GM12878 (cell line): ENCODE data around the gene POLR2F. TPM values are rescaled to one million over a fixed set of nuclear protein-coding genes. Genes with fewer than 3 reads are reported as not detected.

Experiments used
- ATAC-seq: fragments of 200-7000 bp; cut with Tn5 transposase; 3 replicates; pipeline ENCODE4 v1.9.1; 2020; ENCODE audit warnings: mild to moderate bottlenecking, moderate library complexity
- BruUV-seq: library from RNA; stranded (reverse); fragments of 400-500 nt; replicated peaks from 2 replicates; lab custom pipeline; 2021; lab: Mats Ljungman, UMichigan
- CTCF ChIA-PET: fragments of 300-600 bp; sonication (Branson Sonifier 250); formaldehyde crosslinking; extraction: SDS; loops from one replicate; lab custom pipeline; 2021; ENCODE audit warnings: inconsistent platforms; lab: Yijun Ruan, JAX
- POLR2A ChIA-PET: fragments of 350-600 bp; formaldehyde crosslinking; extraction: SDS; loops from one replicate; lab custom pipeline; 2021; ENCODE audit warnings: inconsistent platforms; lab: Charles Lee
- RAD21 ChIA-PET: fragments of 300-600 bp; sonication (Branson Sonifier 250); formaldehyde crosslinking; loops from one replicate; lab custom pipeline; 2023; ENCODE audit warnings: antibody characterized with exemption; ENCODE audit not compliant: unreplicated experiment; lab: Charles Lee
- SMC1A ChIA-PET: fragments of 300-600 bp; sonication (Branson Sonifier 250); formaldehyde crosslinking; loops from one replicate; lab custom pipeline; 2023; ENCODE audit not compliant: unreplicated experiment, uncharacterized antibody; lab: Charles Lee
- DNase-seq: peaks from one replicate; pipeline ENCODE4 v3.0.0-alpha.2; 2011; ENCODE audit warnings: low read depth, low spot score
- FAIRE-seq: peaks from 3 replicates; lab custom pipeline; 2011; peaks lifted over from hg19 to GRCh38; lab: Jason Lieb, UNC
- H2AFZ ChIP-seq: 2 replicates; pipeline ENCODE4 v1.6.0; 2011; ENCODE audit warnings: low read depth, low read length, control low read depth; ENCODE audit not compliant: control insufficient read depth
- H3K27ac ChIP-seq: 2 replicates; pipeline ENCODE4 v1.5.1; 2011; ENCODE audit warnings: control low read depth; ENCODE audit not compliant: control insufficient read depth, insufficient read depth
- H3K27me3 ChIP-seq, 2 experiments: replicated peaks in 1 of 2; 2 replicates each; pipeline versions ENCODE4 v1.6.0 to v1.6.1; 2011; ENCODE audit warnings: low read length in 1 of 2; ENCODE audit not compliant: control insufficient read depth in 2 of 2, insufficient read depth in 2 of 2
- H3K36me3 ChIP-seq, 2 experiments: 2 replicates each; pipeline ENCODE4 v1.5.1; 2011; ENCODE audit warnings: low read length in 1 of 2; ENCODE audit not compliant: control insufficient read depth in 2 of 2, insufficient read depth in 2 of 2
- H3K4me1 ChIP-seq: 2 replicates; pipeline ENCODE4 v1.6.1; 2011; ENCODE audit warnings: mild to moderate bottlenecking, low read length, moderate library complexity, mixed read lengths; ENCODE audit not compliant: control insufficient read depth, insufficient read depth
- H3K4me2 ChIP-seq: 2 replicates; pipeline ENCODE4 v1.6.0; 2011; ENCODE audit warnings: control low read depth; ENCODE audit not compliant: control insufficient read depth, insufficient read depth
- H3K4me3 ChIP-seq: fragments of 200-600 bp; sonication (generic); 2 replicates; pipeline ENCODE4 v1.5.1; 2016
- H3K79me2 ChIP-seq: 2 replicates; pipeline ENCODE4 v1.6.0; 2011; ENCODE audit warnings: low read length; ENCODE audit not compliant: control insufficient read depth, insufficient read depth
- H3K9ac ChIP-seq: 2 replicates; pipeline ENCODE4 v1.8.0; 2011; ENCODE audit warnings: low read length, control low read depth, mixed read lengths; ENCODE audit not compliant: control insufficient read depth, insufficient read depth
- H3K9me3 ChIP-seq: replicated peaks from 3 replicates; pipeline ENCODE4 v1.5.1; 2011; ENCODE audit warnings: mild to moderate bottlenecking, low read length; ENCODE audit not compliant: control insufficient read depth, insufficient read depth
- H4K20me1 ChIP-seq: 2 replicates; pipeline ENCODE4 v1.6.0; 2011; ENCODE audit not compliant: control insufficient read depth, insufficient read depth
- CBX3 ChIP-seq: fragments of 200-600 bp; sonication (generic); IDR thresholded peaks from 2 replicates; pipeline ENCODE4 v1.6.1; 2016; ENCODE audit warnings: low read depth, borderline replicate concordance
- CEBPB ChIP-seq, 2 experiments: fragments of 150-350 bp in 1 of 2; IDR thresholded peaks; 2 replicates each; pipeline ENCODE4 v1.6.1; 2012 to 2014; ENCODE audit warnings: low read depth in 2 of 2, low read length in 2 of 2, borderline replicate concordance in 1 of 2, inconsistent platforms in 1 of 2
- GATAD2B ChIP-seq: fragments of 450-650 bp; conservative IDR thresholded peaks from 2 replicates; pipeline ENCODE4 v1.6.1; 2017; ENCODE audit warnings: low read depth, mild to moderate bottlenecking, moderate library complexity
- KDM1A ChIP-seq: fragments of 200-600 bp; sonication (generic); IDR thresholded peaks from 2 replicates; pipeline ENCODE4 v1.6.1; 2016; ENCODE audit warnings: borderline replicate concordance
- MXI1 ChIP-seq: fragments of 150-350 bp; IDR thresholded peaks from 2 replicates; pipeline ENCODE4 v1.6.1; 2011; ENCODE audit warnings: low read depth, mild to moderate bottlenecking, inconsistent platforms, low read length, improper control_type of control experiment
- NBN ChIP-seq: fragments of 450-650 bp; IDR thresholded peaks from 2 replicates; pipeline ENCODE4 v1.6.1; 2016
- NR2C2 ChIP-seq: IDR thresholded peaks from 2 replicates; pipeline ENCODE4 v1.6.1; 2011; ENCODE audit warnings: borderline replicate concordance, low read depth; ENCODE audit not compliant: control insufficient read depth, insufficient read length
- PML ChIP-seq: IDR thresholded peaks from 2 replicates; pipeline ENCODE4 v1.6.1; 2012; ENCODE audit warnings: low read length, inconsistent platforms
- SMC3 ChIP-seq: IDR thresholded peaks from 2 replicates; pipeline ENCODE4 v1.6.1; 2011; ENCODE audit warnings: low read length, improper control_type of control experiment, borderline replicate concordance
- SREBF1 ChIP-seq: IDR thresholded peaks from 2 replicates; pipeline ENCODE4 v1.6.1; 2012; ENCODE audit warnings: mild to moderate bottlenecking, low read length
- STAT3 ChIP-seq: IDR thresholded peaks from 2 replicates; pipeline ENCODE4 v1.6.1; 2011; ENCODE audit warnings: low read depth, low read length, improper control_type of control experiment
- TCF7 ChIP-seq: IDR thresholded peaks from 2 replicates; pipeline ENCODE4 v1.6.1; 2014; ENCODE audit warnings: antibody characterized with exemption, borderline replicate concordance
- YY1 ChIP-seq: IDR thresholded peaks from 2 replicates; pipeline ENCODE4 v1.6.1; 2011; ENCODE audit warnings: low read depth, mild to moderate bottlenecking, low read length
- ZSCAN29 ChIP-seq: fragments of 450-650 bp; IDR thresholded peaks from 2 replicates; pipeline ENCODE4 v1.6.1; 2017; ENCODE audit warnings: mild to moderate bottlenecking, moderate library complexity
- WGBS: methylation state at CpG from one replicate; pipeline ENCODE4 v1.1.6; 2016; ENCODE audit warnings: low lambda C conversion rate; ENCODE audit not compliant: insufficient replicate concordance, insufficient coverage; ENCODE audit errors: missing lambda C conversion rate; 5-methylcytosine and 5-hydroxymethylcytosine counted together
- in situ Hi-C: fragments of 300-500 bp; cut with MboI; formaldehyde crosslinking; loops from 9 replicates; pipeline ENCODE4 v1.14.3; 2018; ENCODE audit warnings: mixed read lengths
- intact Hi-C: fragments of 100-400 bp; cut with micrococcal nuclease; formaldehyde crosslinking; loops from one replicate; pipeline ENCODE4 v1.14.2; 2022; ENCODE audit not compliant: unreplicated experiment
- polyA plus RNA-seq, 11 experiments: library from polyadenylated mRNA; depleted of rRNA in 4 of 11; unstranded in 6 of 11; stranded (reverse) in 5 of 11; fragments of >200 nt; fragmentation: Nextera tagmentation in 4 of 11; fragmentation: Illumina TruSeq in 1 of 11; extraction: Ambion mirVana in 4 of 11; extraction: Trizol in 1 of 11; gene quantifications; 1 replicate in 1 of 11; 2 replicates in 10 of 11; pipeline versions ENCODE4 v1.2.1 to v1.2.3, GENCODE V29; 2011 to 2016; ENCODE audit warnings: inconsistent platforms in 2 of 11, missing spikeins in 2 of 11, low read depth in 1 of 11
- total RNA-seq, 4 experiments: library from RNA; depleted of rRNA in 3 of 4; stranded (reverse); fragments of >200 nt in 3 of 4; fragmentation: Illumina TruSeq in 1 of 4; extraction: Trizol in 1 of 4; gene quantifications; 2 replicates each; pipeline versions ENCODE4 v1.2.1 to v1.2.3, GENCODE V29; 2013 to 2021
- TF ChIP-seq, protein P1 (sequence below): IDR thresholded peaks from 2 replicates; pipeline ENCODE4 v1.6.1; 2012; ENCODE audit warnings: low read depth, low read length, improper control_type of control experiment
- TF ChIP-seq, protein P2 (sequence below): fragments of 450-650 bp; IDR thresholded peaks from 2 replicates; pipeline ENCODE4 v1.6.1; 2017; ENCODE audit warnings: mild to moderate bottlenecking, low read depth, inconsistent platforms; ENCODE audit not compliant: poor library complexity, severe bottlenecking
- TF ChIP-seq, protein P3 (sequence below): IDR thresholded peaks from 2 replicates; pipeline ENCODE4 v1.6.1; 2012; ENCODE audit warnings: low read depth, low read length, improper control_type of control experiment
- TF ChIP-seq, protein P4 (sequence below): fragments of 450-650 bp; formaldehyde crosslinking; IDR thresholded peaks from 2 replicates; pipeline ENCODE4 v1.4.0; 2022; ENCODE audit warnings: mild to moderate bottlenecking, moderate library complexity

POLR2F gene
- total and polyA plus RNA-seq, 10 of the 15 experiments (the other 5 are each of a cell fraction or from before 2014, with no cell fraction given): 71.9 to 218 (median 100.0) TPM

DNA sequence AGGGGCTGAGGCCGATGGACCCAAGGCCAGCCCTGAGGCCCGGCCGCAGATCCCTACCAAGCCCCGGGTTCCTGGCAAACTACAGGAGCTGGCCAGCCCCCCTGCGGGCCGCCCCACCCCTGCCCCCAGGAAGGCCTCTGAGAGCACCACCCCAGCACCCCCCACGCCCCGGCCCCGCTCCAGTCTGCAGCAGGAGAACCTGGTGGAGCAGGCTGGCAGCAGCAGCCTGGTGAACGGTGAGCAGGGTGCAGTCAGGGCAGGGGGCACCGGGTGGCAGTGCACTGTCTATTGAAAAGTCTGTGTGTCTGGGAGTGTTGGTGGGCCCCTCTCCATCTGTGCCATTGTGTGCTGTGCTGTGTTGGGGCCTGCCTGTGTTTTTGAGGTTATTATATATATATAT is 31.3 kb upstream of the POLR2F start (continued):
- TF ChIP-seq KDM1A: no peak
- no peak for TF ChIP-seq SMC3
- TF ChIP-seq PML: no peak
- TF ChIP-seq, protein P1, sequence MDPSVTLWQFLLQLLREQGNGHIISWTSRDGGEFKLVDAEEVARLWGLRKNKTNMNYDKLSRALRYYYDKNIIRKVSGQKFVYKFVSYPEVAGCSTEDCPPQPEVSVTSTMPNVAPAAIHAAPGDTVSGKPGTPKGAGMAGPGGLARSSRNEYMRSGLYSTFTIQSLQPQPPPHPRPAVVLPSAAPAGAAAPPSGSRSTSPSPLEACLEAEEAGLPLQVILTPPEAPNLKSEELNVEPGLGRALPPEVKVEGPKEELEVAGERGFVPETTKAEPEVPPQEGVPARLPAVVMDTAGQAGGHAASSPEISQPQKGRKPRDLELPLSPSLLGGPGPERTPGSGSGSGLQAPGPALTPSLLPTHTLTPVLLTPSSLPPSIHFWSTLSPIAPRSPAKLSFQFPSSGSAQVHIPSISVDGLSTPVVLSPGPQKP: no peak
- TF ChIP-seq GATAD2B: no peak
- no peak for TF ChIP-seq MXI1

DNA sequence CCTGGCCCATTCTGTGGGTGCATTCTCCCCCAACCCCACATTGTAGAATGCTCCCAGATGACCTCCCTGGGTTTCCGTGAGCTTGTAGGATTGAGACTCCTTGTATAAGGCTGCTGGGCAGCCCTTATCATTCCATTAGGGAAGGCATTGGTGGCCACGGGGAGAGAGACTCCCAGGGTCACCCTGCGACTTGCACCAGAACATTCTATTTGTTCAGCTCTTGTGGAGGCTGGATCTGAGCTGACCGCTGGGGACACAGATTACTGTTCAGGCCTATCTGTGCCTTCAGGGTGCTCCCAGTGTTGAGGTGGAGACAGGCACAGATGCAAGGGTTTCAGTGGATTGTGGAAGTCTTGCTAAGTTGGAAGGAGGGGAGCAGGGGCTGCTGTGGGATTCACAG is 29.6 kb upstream of the POLR2F start:
- peaks cover 3 to 6% of the 10 kb centered on the region in 2 experiments; a peak in 3 of 4 replicates for H3K36me3 ChIP-seq
- H3K9me3 ChIP-seq: no peaks in the 10 kb centered on the region
- no peak overlapping the region for H2AFZ ChIP-seq
- BruUV-seq: no TSS peak
- no peaks in the 10 kb centered on the region for H3K79me2 ChIP-seq
- intact Hi-C loops: no loop called here
- no peaks in the 10 kb centered on the region for H4K20me1 ChIP-seq
- H3K27me3 ChIP-seq: no peaks in the 10 kb centered on the region
- CTCF ChIA-PET: interaction anchor here (1.4 kb wide), 1 partner anchor 49 kb away, joined by 3 read pairs; no protein-coding TSS in a partner anchor
- RAD21 ChIA-PET: no interaction called here
- H3K9ac ChIP-seq: no peak overlapping the region
- no peak overlapping the region for H3K4me2 ChIP-seq
- POLR2A ChIA-PET: interaction anchor here (0.5 kb wide), 1 partner anchor 38 kb away, joined by 6 read pairs; no protein-coding TSS in a partner anchor
- in situ Hi-C loops: no loop called here
- ATAC-seq (no peak), FAIRE-seq (no peak), DNase-seq (no peak)
- H3K4me3 ChIP-seq: no peak overlapping the region
- SMC1A ChIA-PET: no interaction called here
- H3K4me1 ChIP-seq: no peaks in the 10 kb centered on the region
- H3K27ac ChIP-seq: no peak overlapping the region
- 87% methylated on average over 4 of the region's 4 CpGs for WGBS
- TF ChIP-seq TCF7 (no peak), ZSCAN29 (no peak), CEBPB (IDR thresholded peaks at IDR 0.05; ENCODE audit: borderline replicate concordance in 1 of 2, low read depth in 2 of 2, low read length in 2 of 2) (no peak), STAT3 (no peak), YY1 (no peak), SREBF1 (no peak), NR2C2 (no peak), CBX3 (no peak), NBN (no peak)
- TF ChIP-seq, protein P2, sequence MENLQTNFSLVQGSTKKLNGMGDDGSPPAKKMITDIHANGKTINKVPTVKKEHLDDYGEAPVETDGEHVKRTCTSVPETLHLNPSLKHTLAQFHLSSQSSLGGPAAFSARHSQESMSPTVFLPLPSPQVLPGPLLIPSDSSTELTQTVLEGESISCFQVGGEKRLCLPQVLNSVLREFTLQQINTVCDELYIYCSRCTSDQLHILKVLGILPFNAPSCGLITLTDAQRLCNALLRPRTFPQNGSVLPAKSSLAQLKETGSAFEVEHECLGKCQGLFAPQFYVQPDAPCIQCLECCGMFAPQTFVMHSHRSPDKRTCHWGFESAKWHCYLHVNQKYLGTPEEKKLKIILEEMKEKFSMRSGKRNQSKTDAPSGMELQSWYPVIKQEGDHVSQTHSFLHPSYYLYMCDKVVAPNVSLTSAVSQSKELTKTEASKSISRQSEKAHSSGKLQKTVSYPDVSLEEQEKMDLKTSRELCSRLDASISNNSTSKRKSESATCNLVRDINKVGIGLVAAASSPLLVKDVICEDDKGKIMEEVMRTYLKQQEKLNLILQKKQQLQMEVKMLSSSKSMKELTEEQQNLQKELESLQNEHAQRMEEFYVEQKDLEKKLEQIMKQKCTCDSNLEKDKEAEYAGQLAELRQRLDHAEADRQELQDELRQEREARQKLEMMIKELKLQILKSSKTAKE: no peak
- TF ChIP-seq, protein P3, sequence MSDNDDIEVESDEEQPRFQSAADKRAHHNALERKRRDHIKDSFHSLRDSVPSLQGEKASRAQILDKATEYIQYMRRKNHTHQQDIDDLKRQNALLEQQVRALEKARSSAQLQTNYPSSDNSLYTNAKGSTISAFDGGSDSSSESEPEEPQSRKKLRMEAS: no peak
- TF ChIP-seq, protein P4, sequence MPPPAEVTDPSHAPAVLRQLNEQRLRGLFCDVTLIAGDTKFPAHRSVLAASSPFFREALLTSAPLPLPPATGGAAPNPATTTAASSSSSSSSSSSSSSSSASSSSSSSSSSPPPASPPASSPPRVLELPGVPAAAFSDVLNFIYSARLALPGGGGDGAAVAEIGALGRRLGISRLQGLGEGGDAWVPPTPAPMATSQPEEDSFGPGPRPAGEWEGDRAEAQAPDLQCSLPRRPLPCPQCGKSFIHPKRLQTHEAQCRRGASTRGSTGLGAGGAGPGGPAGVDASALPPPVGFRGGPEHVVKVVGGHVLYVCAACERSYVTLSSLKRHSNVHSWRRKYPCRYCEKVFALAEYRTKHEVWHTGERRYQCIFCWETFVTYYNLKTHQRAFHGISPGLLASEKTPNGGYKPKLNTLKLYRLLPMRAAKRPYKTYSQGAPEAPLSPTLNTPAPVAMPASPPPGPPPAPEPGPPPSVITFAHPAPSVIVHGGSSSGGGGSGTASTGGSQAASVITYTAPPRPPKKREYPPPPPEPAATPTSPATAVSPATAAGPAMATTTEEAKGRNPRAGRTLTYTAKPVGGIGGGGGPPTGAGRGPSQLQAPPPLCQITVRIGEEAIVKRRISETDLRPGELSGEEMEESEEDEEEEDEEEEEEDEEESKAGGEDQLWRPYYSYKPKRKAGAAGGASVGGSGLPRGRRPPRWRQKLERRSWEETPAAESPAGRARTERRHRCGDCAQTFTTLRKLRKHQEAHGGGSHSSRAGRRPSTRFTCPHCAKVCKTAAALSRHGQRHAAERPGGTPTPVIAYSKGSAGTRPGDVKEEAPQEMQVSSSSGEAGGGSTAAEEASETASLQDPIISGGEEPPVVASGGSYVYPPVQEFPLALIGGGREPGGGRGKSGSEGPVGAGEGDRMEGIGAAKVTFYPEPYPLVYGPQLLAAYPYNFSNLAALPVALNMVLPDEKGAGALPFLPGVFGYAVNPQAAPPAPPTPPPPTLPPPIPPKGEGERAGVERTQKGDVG (CRISPR knock-in tag): no peak
